ENCODE data around the gene RPS4Y1.

The RPS4Y1 gene

GRCh38 chrY:2857068-2857467 lies 15.7 kb downstream of the RPS4Y1 start:
- no peaks in the 10 kb centered on the region for H3K9me2 ChIP-seq (replicated peaks; ENCODE audit: insufficient read depth, low read length)
- H3K9me3 ChIP-seq (ENCODE audit: insufficient read depth, low read length), result no peaks in the 10 kb centered on the region
- H3K36me3 ChIP-seq (ENCODE audit: low read length), result no peaks in the 10 kb centered on the region
- H3K79me2 ChIP-seq (ENCODE audit: insufficient read depth, low read length), result no peaks in the 10 kb centered on the region
- no peak overlapping the region for H3K4me2 ChIP-seq (ENCODE audit: low read depth, low read length, poor library complexity, severe bottlenecking)
- no peak overlapping the region for H3K4me3 ChIP-seq (ENCODE audit: insufficient read depth, low read length, poor library complexity, severe bottlenecking)
- H3K9ac ChIP-seq (ENCODE audit: low read length), result no peak overlapping the region
- no peak overlapping the region for H2AFZ ChIP-seq (ENCODE audit: low read depth, low read length, severe bottlenecking)
- H3K27me3 ChIP-seq (ENCODE audit: low read length), result no peaks in the 10 kb centered on the region
- no peaks in the 10 kb centered on the region for H3F3A ChIP-seq (ENCODE audit: insufficient read depth)
- TF ChIP-seq EZH2phosphoT487 (conservative IDR thresholded peaks at IDR 0.05; ENCODE audit: low read length) (no peak), CTCF (IDR thresholded peaks at IDR 0.05; ENCODE audit: insufficient read depth, low read length, poor library complexity, severe bottlenecking) (no peak)
- no peak overlapping the region for H3K27ac ChIP-seq (ENCODE audit: low read depth, low read length)
- no peaks in the 10 kb centered on the region for H4K20me1 ChIP-seq (ENCODE audit: low read depth, low read length)

- no peaks in the 10 kb centered on the region for H3K36me3 ChIP-seq (ENCODE audit: low read length)
- no peak overlapping the region for H3K4me2 ChIP-seq (ENCODE audit: low read depth, low read length, poor library complexity, severe bottlenecking)
- H3F3A ChIP-seq (ENCODE audit: insufficient read depth), result no peaks in the 10 kb centered on the region
- no peak overlapping the region for H3K9ac ChIP-seq (ENCODE audit: low read length)
- no peaks in the 10 kb centered on the region for H3K79me2 ChIP-seq (ENCODE audit: insufficient read depth, low read length)
- no peak overlapping the region for H3K27ac ChIP-seq (ENCODE audit: low read depth, low read length)
- no peak for TF ChIP-seq CTCF (IDR thresholded peaks at IDR 0.05; ENCODE audit: insufficient read depth, low read length, poor library complexity, severe bottlenecking)
- no peak for TF ChIP-seq EZH2phosphoT487 (conservative IDR thresholded peaks at IDR 0.05; ENCODE audit: low read length)
- no peak overlapping the region for H2AFZ ChIP-seq (ENCODE audit: low read depth, low read length, severe bottlenecking)
- no peaks in the 10 kb centered on the region for H3K9me3 ChIP-seq (ENCODE audit: insufficient read depth, low read length)
- H3K4me3 ChIP-seq (ENCODE audit: insufficient read depth, low read length, poor library complexity, severe bottlenecking), result no peak overlapping the region
- no peaks in the 10 kb centered on the region for H3K27me3 ChIP-seq (ENCODE audit: low read length)
- H4K20me1 ChIP-seq (ENCODE audit: low read depth, low read length), result no peaks in the 10 kb centered on the region
- H3K9me2 ChIP-seq (replicated peaks; ENCODE audit: insufficient read depth, low read length), result no peaks in the 10 kb centered on the region
Measured at GRCh38 chrY:2857686-2858085, 16.3 kb downstream of the RPS4Y1 start.

- no peaks in the 10 kb centered on the region for H3K27me3 ChIP-seq (ENCODE audit: low read length)
- no peaks in the 10 kb centered on the region for H3K36me3 ChIP-seq (ENCODE audit: low read length)
- H3K27ac ChIP-seq (ENCODE audit: low read depth, low read length), result no peak overlapping the region
- no peaks in the 10 kb centered on the region for H3K9me3 ChIP-seq (ENCODE audit: insufficient read depth, low read length)
- H2AFZ ChIP-seq (ENCODE audit: low read depth, low read length, severe bottlenecking), result no peak overlapping the region
- H4K20me1 ChIP-seq (ENCODE audit: low read depth, low read length), result no peaks in the 10 kb centered on the region
- TF ChIP-seq EZH2phosphoT487 (conservative IDR thresholded peaks at IDR 0.05; ENCODE audit: low read length), result no peak
- TF ChIP-seq CTCF (IDR thresholded peaks at IDR 0.05; ENCODE audit: insufficient read depth, low read length, poor library complexity, severe bottlenecking), result no peak
- H3F3A ChIP-seq (ENCODE audit: insufficient read depth), result no peaks in the 10 kb centered on the region
- no peaks in the 10 kb centered on the region for H3K9me2 ChIP-seq (replicated peaks; ENCODE audit: insufficient read depth, low read length)
- no peak overlapping the region for H3K4me3 ChIP-seq (ENCODE audit: insufficient read depth, low read length, poor library complexity, severe bottlenecking)
- no peak overlapping the region for H3K4me2 ChIP-seq (ENCODE audit: low read depth, low read length, poor library complexity, severe bottlenecking)
- no peak overlapping the region for H3K9ac ChIP-seq (ENCODE audit: low read length)
- H3K79me2 ChIP-seq (ENCODE audit: insufficient read depth, low read length), result no peaks in the 10 kb centered on the region
Measured at GRCh38 chrY:2859782-2860181, 18.4 kb downstream of the RPS4Y1 start.
